GM18507 (cell line): ENCODE results near the gene ANKRD65.
"Not testable (repeated sequence)": the region's sequence is repeated elsewhere in the genome, so short reads cannot be mapped to it uniquely, and the experiment has no call there.

Experiments used
- DNase-seq: peaks from one replicate; pipeline ENCODE4 v3.0.0; 2011; ENCODE audit warnings: low read depth; ENCODE audit not compliant: insufficient read length; ENCODE audit errors: extremely low spot score
- FAIRE-seq: peaks from 2 replicates; lab custom pipeline; 2011; peaks lifted over from hg19 to GRCh38; lab: Jason Lieb, UNC

Gene ANKRD65

DNA sequence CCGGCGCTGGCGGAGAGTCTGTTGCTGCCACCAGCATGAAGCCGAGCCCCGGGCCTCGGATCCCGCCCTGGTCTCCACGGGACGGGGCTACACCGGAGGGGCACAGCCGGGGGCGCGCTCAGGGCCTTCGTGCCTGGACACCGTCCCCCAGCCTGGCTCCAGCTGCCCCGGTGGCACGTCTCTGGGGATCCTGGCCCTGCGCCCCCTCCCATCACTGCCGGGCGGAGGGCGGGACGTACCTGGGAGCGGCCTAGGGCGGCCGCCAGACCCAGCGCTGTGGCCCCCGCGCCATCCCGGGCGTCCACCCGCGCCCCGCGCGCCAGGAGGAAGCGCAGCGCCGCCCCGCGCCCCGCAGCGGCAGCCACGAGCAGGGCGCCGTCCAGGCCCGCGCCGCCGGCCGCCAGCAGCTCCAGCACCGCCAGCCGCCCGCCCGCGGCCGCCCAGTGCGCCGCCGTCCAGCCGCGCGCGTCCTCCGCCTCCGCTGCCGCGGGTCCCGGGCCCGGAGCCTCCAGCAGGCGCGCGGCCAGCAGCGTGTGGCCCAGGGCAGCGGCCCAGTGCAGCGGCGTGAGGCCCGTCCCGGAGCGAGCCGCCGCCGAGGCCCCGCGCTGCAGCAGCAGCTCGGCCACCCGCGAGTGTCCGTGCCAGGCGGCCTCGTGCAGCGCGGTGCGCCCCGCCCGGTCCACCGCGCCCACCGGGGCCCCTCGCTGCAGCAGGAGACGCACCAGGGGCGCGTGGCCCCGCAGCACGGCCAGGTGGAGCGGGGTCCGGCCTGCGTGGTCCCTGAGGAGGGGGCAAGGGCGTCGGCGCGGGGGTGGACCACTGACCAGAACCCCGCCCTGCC, 1.0 kb downstream of the ANKRD65 start:
- DNase-seq (no peak), FAIRE-seq (no peak)

GRCh38 chr1:1419363-1419812, 1.7 kb downstream of the ANKRD65 start:
- no peak for DNase-seq
- FAIRE-seq, result no peak

GRCh38 chr1:1418464-1419362, 2.4 kb downstream of the ANKRD65 start:
- DNase-seq (no peak), FAIRE-seq (peak; percentile 89)

DNA sequence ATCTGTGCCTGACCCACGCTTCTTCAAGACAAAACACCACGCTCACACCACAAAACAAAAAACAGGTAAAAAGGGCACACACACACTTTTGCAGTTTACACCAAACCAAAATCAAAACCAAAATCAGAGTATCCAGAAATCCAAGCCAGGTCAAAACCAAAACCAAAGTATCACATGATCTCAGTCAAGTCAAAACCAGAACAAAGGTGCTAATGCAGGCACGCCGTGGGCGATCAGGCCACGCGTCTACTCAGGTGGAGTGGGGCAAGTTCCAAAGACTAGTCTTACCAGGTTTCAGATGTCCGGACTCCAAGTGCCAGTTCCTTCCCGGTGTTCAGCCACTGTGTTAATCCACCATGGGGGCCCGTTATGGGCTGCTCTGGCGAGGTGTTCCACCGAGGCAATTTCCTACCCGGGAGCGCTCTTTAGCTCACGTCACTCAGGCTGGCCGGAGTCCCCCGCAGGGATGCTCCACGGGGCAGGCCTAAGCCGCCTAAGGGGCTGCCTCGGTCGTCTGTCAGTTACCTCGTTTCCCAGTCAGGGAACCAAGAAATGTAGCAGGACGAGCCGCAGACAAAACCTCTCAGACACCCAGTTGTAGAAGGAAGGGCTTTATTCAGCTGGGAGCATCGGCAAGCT, 3.1 kb downstream of the ANKRD65 start:
- DNase-seq, result not testable (repeated sequence)
- peak; percentile 59 for FAIRE-seq

DNA sequence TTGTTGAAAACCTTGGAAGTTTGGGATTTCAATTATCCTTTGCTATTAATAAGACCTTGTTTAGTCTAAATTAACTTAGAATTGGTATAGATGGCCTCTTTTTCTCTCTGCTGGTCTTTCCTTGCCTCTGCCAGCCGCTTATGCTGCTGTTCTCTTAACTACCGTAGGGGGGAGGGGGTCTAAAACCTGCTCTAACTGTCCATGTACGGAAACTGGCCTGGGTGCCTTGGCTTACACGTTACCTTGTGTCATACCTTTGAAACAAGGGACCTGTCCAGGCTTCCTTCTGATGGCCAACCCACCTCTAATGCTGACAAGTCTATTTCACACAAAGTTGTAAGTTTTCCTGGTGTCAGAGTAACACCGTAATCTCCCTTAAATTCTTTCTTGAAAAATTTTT, 3.7 kb downstream of the ANKRD65 start:
- DNase-seq, FAIRE-seq: not testable (repeated sequence)

- FAIRE-seq (no peak), DNase-seq (no peak)
Observed at GRCh38 chr1:1415751-1416150, 5.3 kb downstream of the ANKRD65 start.

- not testable (repeated sequence) for DNase-seq, FAIRE-seq
Observed at GRCh38 chr1:1412311-1412902, 8.7 kb downstream of the ANKRD65 start.

GRCh38 chr1:1411626-1412025, 9.4 kb downstream of the ANKRD65 start:
- DNase-seq (no peak), FAIRE-seq (no peak)

DNA sequence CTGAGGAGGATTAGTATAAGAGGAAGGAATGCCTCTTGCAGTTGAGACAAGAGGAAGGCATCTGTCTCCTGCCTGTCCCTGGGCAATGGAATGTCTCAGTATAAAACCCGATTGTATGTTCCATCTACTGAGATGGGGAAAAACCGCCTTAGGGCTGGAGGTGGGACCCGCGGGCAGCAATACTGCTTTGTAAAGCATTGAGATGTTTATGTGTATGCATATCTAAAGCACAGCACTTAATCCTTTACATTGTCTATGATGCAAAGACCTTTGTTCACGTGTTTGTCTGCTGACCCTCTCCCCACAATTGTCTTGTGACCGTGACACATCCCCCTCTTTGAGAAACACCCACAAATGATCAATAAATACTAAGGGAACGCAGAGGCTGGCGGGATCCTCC, 10.8 kb downstream of the ANKRD65 start:
- not testable (repeated sequence) for FAIRE-seq, DNase-seq

- FAIRE-seq (no peak), DNase-seq (no peak)
Observed at GRCh38 chr1:1407636-1408318, 13.3 kb downstream of the ANKRD65 start.

DNA sequence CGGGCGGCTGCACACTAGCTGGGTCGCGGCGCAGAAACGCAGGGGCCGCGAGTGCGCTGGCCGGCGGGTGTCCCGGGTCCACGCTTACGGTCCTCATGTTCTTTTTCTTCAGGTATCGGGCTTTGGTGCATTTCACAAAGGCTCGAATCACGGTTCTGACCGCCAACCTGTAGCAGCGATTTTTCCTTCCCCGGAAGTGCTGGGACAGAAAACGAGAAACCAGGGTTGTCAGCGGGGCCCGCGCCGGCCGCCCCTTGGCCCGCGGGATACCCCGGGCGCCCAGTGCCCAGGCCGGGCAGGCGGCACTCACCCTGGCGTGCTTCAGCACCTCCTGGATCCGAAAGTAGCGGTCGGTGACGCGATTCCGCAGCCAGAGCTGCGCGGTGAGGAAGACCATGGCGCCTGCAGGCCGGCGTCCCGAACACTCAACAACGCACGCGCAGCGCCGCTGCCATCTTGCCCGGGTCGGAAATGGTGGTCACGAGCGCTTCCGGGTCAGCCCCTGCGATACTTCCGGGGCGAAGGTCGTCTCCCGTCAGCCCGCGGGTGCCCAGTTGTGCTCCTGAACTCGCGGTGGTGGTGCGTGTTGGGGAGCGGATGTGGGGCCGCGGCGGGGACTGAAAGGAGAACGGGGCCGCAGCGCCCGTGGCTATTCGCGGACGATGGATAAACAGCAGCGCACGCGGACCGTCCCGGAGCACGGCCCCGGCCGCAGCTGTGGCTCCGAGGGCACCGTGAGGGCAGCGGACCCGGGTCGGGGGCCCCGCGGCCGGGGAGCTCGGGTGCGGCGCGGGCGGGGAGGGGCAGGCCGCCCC, 14.0 kb downstream of the ANKRD65 start, which contains the start of gene MRPL20:
Gene MRPL20, minus strand, starts transcription at position 473 of the 815 bp plus-strand sequence. Its CDS starts 76 bp downstream, at position 397.
- FAIRE-seq (peak; percentile 94), DNase-seq (peak; percentile 89)

GRCh38 chr1:1406101-1406820, 14.8 kb downstream of the ANKRD65 start:
- DNase-seq, result no peak
- FAIRE-seq, result no peak

- DNase-seq, result no peak
- no peak for FAIRE-seq
Observed at GRCh38 chr1:1403653-1404052, 17.4 kb downstream of the ANKRD65 start.

- not testable (repeated sequence) for DNase-seq, FAIRE-seq
Observed at GRCh38 chr1:1402901-1403392, 18.1 kb downstream of the ANKRD65 start.

GRCh38 chr1:1402072-1402900, 18.8 kb downstream of the ANKRD65 start:
- DNase-seq (no peak), FAIRE-seq (no peak)

GRCh38 chr1:1401457-1402010, 19.5 kb downstream of the ANKRD65 start:
- FAIRE-seq, result no peak

More at GRCh38 chr1:1401457-1402010, 19.5 kb downstream of the ANKRD65 start:
- DNase-seq, result no peak
